Measurements from ENCODE around the gene SERHL2. TPM values are rescaled to one million over a fixed set of nuclear protein-coding genes. Genes with fewer than 3 reads are reported as not detected.

Gene SERHL2
- polyA plus RNA-seq, 1 donor (not counting 4 experiments of a cell fraction or from before 2014, with no cell fraction given): 2.5 TPM

- Histone ChIP-seq H3K9ac (ENCODE audit: control insufficient read depth, extremely low read depth, insufficient read depth, low read length) (no peak overlapping the region), H3K4me3 (ENCODE audit: control insufficient read depth in 2 of 3, extremely low read depth in 1 of 3, insufficient read depth in 2 of 3, low read depth in 1 of 3, low read length in 3 of 3) (no peak overlapping the region), H3K4me2 (ENCODE audit: control insufficient read depth, extremely low read depth, insufficient read depth, low read depth, low read length) (no peak overlapping the region), H3K27me3 (ENCODE audit: control insufficient read depth, extremely low read depth, insufficient read depth, low read length) (no peaks in the 10 kb centered on the region), H2AFZ (ENCODE audit: control insufficient read depth, low read length) (no peak overlapping the region), H3K9me1 (ENCODE audit: control insufficient read depth, extremely low read depth, insufficient read depth, low read length) (peaks cover 2% of the 10 kb centered on the region), H3K79me2 (ENCODE audit: control insufficient read depth, insufficient read depth, low read length) (peaks cover 62% of the 10 kb centered on the region), H3K4me1 (ENCODE audit: control insufficient read depth, extremely low read depth, insufficient read depth, low read length) (no peaks in the 10 kb centered on the region), H3K27ac (ENCODE audit: control insufficient read depth, insufficient read depth, low read length) (no peak overlapping the region), H3K9me3 (ENCODE audit: control insufficient read depth, low read depth, low read length) (no peaks in the 10 kb centered on the region), H4K20me1 (ENCODE audit: control insufficient read depth, extremely low read depth, insufficient read depth, low read length) (peaks cover 3% of the 10 kb centered on the region), H3K36me3 (ENCODE audit: control insufficient read depth in 2 of 2, extremely low read depth in 1 of 2, insufficient read depth in 2 of 2, low read length in 2 of 2) (peaks cover 31 to 40% of the 10 kb centered on the region in 2 experiments)
- dilution Hi-C loops (cut with MboI; ENCODE audit: extremely low pct_ligation_motif_present, low sequenced_read_pairs): no loop called here
- FAIRE-seq (no peak), DNase-seq (ENCODE audit: low read depth, low spot score) (no peak)
- TF ChIP-seq EZH2 (IDR thresholded peaks at IDR 0.05; ENCODE audit: low read length) (no peak), CTCF (optimal IDR thresholded peaks at IDR 0.05 in 1 of 3, IDR thresholded peaks at IDR 0.05 in 1 of 3, conservative IDR thresholded peaks at IDR 0.05 in 1 of 3; ENCODE audit: extremely low read depth in 1 of 3, insufficient read depth in 2 of 3, low read length in 3 of 3) (no peak)
Observed at GRCh38 chr22:42601879-42602465, 48.2 kb downstream of the SERHL2 start.

GRCh38 chr22:42602470-42602869, 48.7 kb downstream of the SERHL2 start:
- Histone ChIP-seq H4K20me1 (ENCODE audit: control insufficient read depth, extremely low read depth, insufficient read depth, low read length) (peaks cover under 1% of the 10 kb centered on the region), H3K9ac (ENCODE audit: control insufficient read depth, extremely low read depth, insufficient read depth, low read length) (no peak overlapping the region), H3K9me1 (ENCODE audit: control insufficient read depth, extremely low read depth, insufficient read depth, low read length) (peaks cover 2% of the 10 kb centered on the region), H3K4me1 (ENCODE audit: control insufficient read depth, extremely low read depth, insufficient read depth, low read length) (no peaks in the 10 kb centered on the region), H3K4me2 (ENCODE audit: control insufficient read depth, extremely low read depth, insufficient read depth, low read depth, low read length) (no peak overlapping the region), H3K79me2 (ENCODE audit: control insufficient read depth, insufficient read depth, low read length) (peaks cover 64% of the 10 kb centered on the region), H3K36me3 (ENCODE audit: control insufficient read depth in 2 of 2, extremely low read depth in 1 of 2, insufficient read depth in 2 of 2, low read length in 2 of 2) (peaks cover 26 to 35% of the 10 kb centered on the region in 2 experiments), H3K27ac (ENCODE audit: control insufficient read depth, insufficient read depth, low read length) (no peak overlapping the region), H3K9me3 (ENCODE audit: control insufficient read depth, low read depth, low read length) (no peaks in the 10 kb centered on the region), H3K4me3 (ENCODE audit: control insufficient read depth in 2 of 3, extremely low read depth in 1 of 3, insufficient read depth in 2 of 3, low read depth in 1 of 3, low read length in 3 of 3) (no peak overlapping the region), H3K27me3 (ENCODE audit: control insufficient read depth, extremely low read depth, insufficient read depth, low read length) (no peaks in the 10 kb centered on the region), H2AFZ (ENCODE audit: control insufficient read depth, low read length) (no peak overlapping the region)
- dilution Hi-C loops (cut with MboI; ENCODE audit: extremely low pct_ligation_motif_present, low sequenced_read_pairs): no loop called here
- TF ChIP-seq CTCF (optimal IDR thresholded peaks at IDR 0.05 in 1 of 3, IDR thresholded peaks at IDR 0.05 in 1 of 3, conservative IDR thresholded peaks at IDR 0.05 in 1 of 3; ENCODE audit: extremely low read depth in 1 of 3, insufficient read depth in 2 of 3, low read length in 3 of 3) (no peak), EZH2 (IDR thresholded peaks at IDR 0.05; ENCODE audit: low read length) (no peak)
- DNase-seq (ENCODE audit: low read depth, low spot score): no peak
- no peak for FAIRE-seq

Data from keratinocyte (primary cell).